Fibroblast of villous mesenchyme (primary cell): Measurements from ENCODE around the gene PAXIP1. TPM values are rescaled to one million over a fixed set of nuclear protein-coding genes. Genes with fewer than 3 reads are reported as not detected.

Experiments used
- DNase-seq: peaks from one replicate; pipeline ENCODE4 v3.0.0-alpha.2; 2010; ENCODE audit warnings: low read depth
- H3K4me3 ChIP-seq: 2 replicates; pipeline ENCODE4 v1.5.1; 2011; ENCODE audit warnings: low read depth, mild to moderate bottlenecking, low read length
- CTCF ChIP-seq: IDR thresholded peaks from 2 replicates; pipeline ENCODE4 v1.5.1; 2012; ENCODE audit warnings: low read depth, mild to moderate bottlenecking, low read length; ENCODE audit not compliant: insufficient read depth
- total RNA-seq: library from RNA; depleted of rRNA; stranded (reverse); fragments of >200 nt; gene quantifications from 2 replicates; pipeline ENCODE4 v1.2.3, GENCODE V29; 2012

The PAXIP1 gene
- total RNA-seq, 1 donor: 10.4 TPM

GRCh38 chr7:154996756-154997155, 6.2 kb downstream of the PAXIP1 start:
- DNase-seq: no peak
- no peak for TF ChIP-seq CTCF
- no peak overlapping the region for H3K4me3 ChIP-seq

- no peak overlapping the region for H3K4me3 ChIP-seq
- TF ChIP-seq CTCF: no peak
- no peak for DNase-seq
Measured at GRCh38 chr7:154996101-154996500, 6.8 kb downstream of the PAXIP1 start.

DNA sequence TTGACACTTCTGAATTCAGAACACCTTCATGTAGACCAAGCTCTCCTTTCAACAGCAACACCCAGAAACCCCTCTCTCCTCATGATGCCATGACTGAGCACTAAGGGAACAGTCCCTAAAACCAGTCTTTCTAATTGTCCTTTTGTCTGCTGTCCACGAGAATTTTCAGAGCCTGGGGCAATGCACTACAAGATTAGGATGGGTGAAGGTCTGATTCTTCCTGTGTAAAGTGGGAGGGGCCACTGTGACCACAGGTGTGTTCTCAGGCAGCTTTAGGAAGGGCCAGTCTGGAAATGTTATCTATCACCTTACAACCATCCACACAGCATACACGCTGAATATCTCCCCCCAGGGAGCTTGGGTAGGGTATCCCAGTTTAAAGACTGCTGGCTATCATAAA, 7.9 kb downstream of the PAXIP1 start:
- TF ChIP-seq CTCF: no peak
- DNase-seq: no peak
- no peak overlapping the region for H3K4me3 ChIP-seq

- DNase-seq: no peak
- TF ChIP-seq CTCF: no peak
- H3K4me3 ChIP-seq: no peak overlapping the region
Measured at GRCh38 chr7:154990964-154991540, 11.9 kb downstream of the PAXIP1 start.

- no peak for TF ChIP-seq CTCF
- DNase-seq: no peak
- H3K4me3 ChIP-seq: no peak overlapping the region
Measured at GRCh38 chr7:154987571-154987970, 15.4 kb downstream of the PAXIP1 start.

DNA sequence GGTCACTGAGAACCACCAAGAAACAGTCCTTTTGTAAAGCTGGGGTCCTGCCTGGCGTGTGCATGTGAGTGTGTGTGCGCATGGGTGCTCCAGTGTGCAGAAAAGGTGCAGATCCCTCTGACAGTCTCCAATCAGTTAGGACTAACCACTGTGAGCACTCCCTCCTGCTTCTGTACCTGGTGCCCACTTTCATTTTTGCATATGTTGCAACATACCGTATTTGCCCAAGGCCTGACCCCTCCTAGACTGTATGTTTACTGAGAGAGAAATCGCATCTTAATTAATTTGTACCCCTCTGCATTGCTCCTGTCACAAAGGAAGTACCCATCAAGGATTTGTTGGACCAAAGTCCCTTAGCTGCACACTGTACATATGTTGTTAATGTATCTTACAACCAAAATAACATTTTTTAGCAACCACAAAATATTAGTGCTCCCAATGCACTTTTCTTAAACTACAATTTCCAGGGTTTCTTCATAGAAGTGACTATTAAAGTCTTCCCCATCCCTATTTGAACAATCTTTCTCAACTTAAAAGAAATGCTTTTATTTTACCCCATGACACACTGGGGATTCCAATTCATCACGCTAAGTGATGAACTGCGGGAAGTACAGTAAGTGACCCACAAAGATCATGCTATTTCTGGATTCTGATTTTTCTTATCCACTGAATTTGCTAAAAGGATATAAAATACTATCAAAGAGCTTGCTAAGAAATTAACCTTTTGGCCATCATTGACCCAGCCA, 16.6 kb downstream of the PAXIP1 start:
- no peak for DNase-seq
- no peak for TF ChIP-seq CTCF
- H3K4me3 ChIP-seq: no peak overlapping the region
